ENCODE data around the gene LONRF3.

Gene LONRF3

GRCh38 chrX:119040432-119040831 is 66.0 kb downstream of the LONRF3 start:
- DNase-seq = no peak

- DNase-seq = no peak
Measured at GRCh38 chrX:119041175-119041574, 66.8 kb downstream of the LONRF3 start.

- DNase-seq = no peak
Measured at GRCh38 chrX:119042040-119042439, 67.6 kb downstream of the LONRF3 start.

DNA sequence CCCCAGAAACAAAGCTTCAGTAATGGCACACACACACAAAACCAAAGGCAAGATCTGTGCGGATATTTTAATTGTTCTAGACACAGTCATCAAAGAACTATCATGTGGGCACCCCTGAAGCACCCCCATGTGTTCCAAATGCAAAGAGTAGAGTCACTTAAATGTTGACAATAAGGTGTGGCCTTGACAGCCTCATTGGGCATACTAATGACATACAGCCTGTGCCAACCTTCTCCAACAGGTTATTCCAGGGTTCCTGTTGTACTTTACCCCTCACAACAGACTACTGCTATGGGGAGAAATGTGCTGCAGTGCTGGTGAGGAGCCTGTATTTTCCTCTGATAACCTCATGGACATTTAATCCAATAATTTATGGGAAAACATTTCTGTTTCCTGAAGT is 68.6 kb downstream of the LONRF3 start:
- no peak for DNase-seq

DNA sequence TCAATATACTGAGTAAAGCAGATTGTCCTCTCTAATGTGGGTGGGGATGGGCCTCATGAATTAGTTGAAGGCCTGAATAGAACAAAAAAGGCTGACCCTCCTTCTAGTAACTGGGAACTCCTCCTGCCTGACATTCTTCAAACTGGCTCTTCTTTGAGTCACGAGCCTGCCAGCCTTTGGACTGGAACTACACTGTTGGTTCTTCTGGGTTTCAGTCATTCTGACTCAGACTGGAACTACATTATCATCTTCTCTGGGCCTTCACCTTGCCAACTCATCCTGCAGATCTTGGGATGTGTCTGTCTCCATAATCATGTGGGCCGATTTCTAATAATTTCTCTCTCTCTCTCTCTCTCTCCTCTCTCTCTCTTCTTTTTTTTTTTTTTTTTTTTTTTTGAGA is 71.5 kb downstream of the LONRF3 start:
- DNase-seq = no peak

- DNase-seq = no peak
Measured at GRCh38 chrX:119055687-119056086, 81.3 kb downstream of the LONRF3 start.

- DNase-seq = no peak
Measured at GRCh38 chrX:119062750-119063374, 88.4 kb downstream of the LONRF3 start.

- no peak for DNase-seq
Measured at GRCh38 chrX:119063428-119063827, 89.0 kb downstream of the LONRF3 start.

- DNase-seq = peak in 1 of 2 experiments; percentile 5
Measured at GRCh38 chrX:119067023-119067739, 92.8 kb downstream of the LONRF3 start.

Data from cerebellar nuclear complex (tissue), 1 donor.